Large intestine (tissue), 3 donors: ENCODE measurements around the gene MCOLN2. TPM values are rescaled to one million over a fixed set of nuclear protein-coding genes. Genes with fewer than 3 reads are reported as not detected.

ENCODE experiments used
- DNase-seq, 2 donors: peaks; one replicate each; pipeline versions ENCODE4 v3.0.0 to v3.0.0-alpha.2; 2013
- H3K27ac ChIP-seq: one replicate; pipeline ENCODE4 v1.5.1; 2013; ENCODE audit warnings: low read length
- H3K27me3 ChIP-seq: 2 replicates; pipeline ENCODE4 v1.6.1; 2013; ENCODE audit warnings: low read length; ENCODE audit not compliant: control insufficient read depth, insufficient read depth
- H3K36me3 ChIP-seq: 2 replicates; pipeline ENCODE4 v1.6.1; 2013; ENCODE audit warnings: low read length; ENCODE audit not compliant: control insufficient read depth, insufficient read depth
- H3K4me1 ChIP-seq: one replicate; pipeline ENCODE4 v1.6.1; 2013; ENCODE audit warnings: low read length; ENCODE audit not compliant: control insufficient read depth, insufficient read depth
- H3K4me3 ChIP-seq: one replicate; pipeline ENCODE4 v1.5.1; 2013; ENCODE audit warnings: low read length
- H3K9me3 ChIP-seq: one replicate; pipeline ENCODE4 v1.6.1; 2013; ENCODE audit warnings: mild to moderate bottlenecking, low read depth, low read length, moderate library complexity; ENCODE audit not compliant: control insufficient read depth
- WGBS: methylation state at CpG from one replicate; pipeline ENCODE4 v1.1.5; 2013; ENCODE audit warnings: low lambda C conversion rate; ENCODE audit not compliant: insufficient coverage; 5-methylcytosine and 5-hydroxymethylcytosine counted together
- polyA plus RNA-seq: library from polyadenylated mRNA; unstranded; fragments of 120-200 nt; gene quantifications from one replicate; pipeline ENCODE4 v1.2.1, GENCODE V29; 2013

Gene MCOLN2
- polyA plus RNA-seq, 1 donor, result 3.2 TPM

GRCh38 chr1:84944767-84945486 is 52.0 kb downstream of the MCOLN2 start:
- Histone ChIP-seq H3K36me3 (no peaks in the 10 kb centered on the region), H3K27me3 (peaks cover 2% of the 10 kb centered on the region), H3K4me1 (no peaks in the 10 kb centered on the region), H3K9me3 (no peaks in the 10 kb centered on the region), H3K27ac (peak overlapping the region; percentile 83), H3K4me3 (peak overlapping the region; percentile 31)
- no CpG with 5 or more reads among the region's 6 CpGs for WGBS
- DNase-seq, result peak; percentile 91 to 95

- no peak overlapping the region for H3K27ac ChIP-seq
- no peak overlapping the region for H3K4me3 ChIP-seq
- no peaks in the 10 kb centered on the region for H3K4me1 ChIP-seq
- no peaks in the 10 kb centered on the region for H3K9me3 ChIP-seq
- no peaks in the 10 kb centered on the region for H3K36me3 ChIP-seq
- WGBS, result no CpG with 5 or more reads among the region's 1 CpG
- DNase-seq, result no peak
- H3K27me3 ChIP-seq, result peaks cover 2% of the 10 kb centered on the region
Observed at GRCh38 chr1:84941843-84942242, 55.1 kb downstream of the MCOLN2 start.

GRCh38 chr1:84940481-84940880 is 56.4 kb downstream of the MCOLN2 start:
- Histone ChIP-seq H3K27ac (no peak overlapping the region), H3K4me3 (no peak overlapping the region), H3K9me3 (no peaks in the 10 kb centered on the region), H3K4me1 (no peaks in the 10 kb centered on the region), H3K36me3 (no peaks in the 10 kb centered on the region), H3K27me3 (peaks cover 2% of the 10 kb centered on the region)
- WGBS, result 87% methylated on average over 3 of the region's 4 CpGs
- no peak for DNase-seq

- H3K27me3 ChIP-seq, result peaks cover 2% of the 10 kb centered on the region
- no peak overlapping the region for H3K4me3 ChIP-seq
- no CpG with 5 or more reads among the region's 11 CpGs for WGBS
Observed at GRCh38 chr1:84939761-84940160, 57.2 kb downstream of the MCOLN2 start.

GRCh38 chr1:84939151-84939550 is 57.8 kb downstream of the MCOLN2 start:
- Histone ChIP-seq H3K4me3 (no peak overlapping the region), H3K4me1 (no peaks in the 10 kb centered on the region), H3K27ac (no peak overlapping the region), H3K9me3 (no peaks in the 10 kb centered on the region), H3K36me3 (no peaks in the 10 kb centered on the region), H3K27me3 (peaks cover 2% of the 10 kb centered on the region)
- no peak for DNase-seq
- no CpG with 5 or more reads among the region's 8 CpGs for WGBS

More at GRCh38 chr1:84939761-84940160, 57.2 kb downstream of the MCOLN2 start:
- Histone ChIP-seq H3K4me1 (no peaks in the 10 kb centered on the region), H3K27ac (no peak overlapping the region), H3K9me3 (no peaks in the 10 kb centered on the region), H3K36me3 (no peaks in the 10 kb centered on the region)
- no peak for DNase-seq

GRCh38 chr1:84936116-84936810 is 60.6 kb downstream of the MCOLN2 start:
- H3K4me3 ChIP-seq, result no peak overlapping the region
- H3K36me3 ChIP-seq, result no peaks in the 10 kb centered on the region
- DNase-seq, result peak; percentile 50 to 56
- no peaks in the 10 kb centered on the region for H3K27me3 ChIP-seq
- no peaks in the 10 kb centered on the region for H3K9me3 ChIP-seq
- H3K27ac ChIP-seq, result no peak overlapping the region
- H3K4me1 ChIP-seq, result peaks cover 5% of the 10 kb centered on the region
- no CpG with 5 or more reads among the region's 5 CpGs for WGBS

- Histone ChIP-seq H3K9me3 (no peaks in the 10 kb centered on the region), H3K27me3 (no peaks in the 10 kb centered on the region), H3K4me1 (peaks cover 5% of the 10 kb centered on the region), H3K36me3 (no peaks in the 10 kb centered on the region), H3K4me3 (no peak overlapping the region), H3K27ac (peak overlapping the region; percentile 69)
- DNase-seq, result peak; percentile 58 to 83
- WGBS, result 100% methylated on average over 2 of the region's 7 CpGs
Observed at GRCh38 chr1:84933011-84933611, 63.8 kb downstream of the MCOLN2 start.

- no peak for DNase-seq
- WGBS, result no CpG with 5 or more reads among the region's 2 CpGs
- H3K36me3 ChIP-seq, result no peaks in the 10 kb centered on the region
- no peaks in the 10 kb centered on the region for H3K9me3 ChIP-seq
- H3K4me1 ChIP-seq, result peaks cover 5% of the 10 kb centered on the region
- H3K27me3 ChIP-seq, result no peaks in the 10 kb centered on the region
- no peak overlapping the region for H3K27ac ChIP-seq
- no peak overlapping the region for H3K4me3 ChIP-seq
Observed at GRCh38 chr1:84930831-84931230, 66.1 kb downstream of the MCOLN2 start.

GRCh38 chr1:84930329-84930728 is 66.6 kb downstream of the MCOLN2 start:
- WGBS, result no CpG with 5 or more reads among the region's 4 CpGs
- no peaks in the 10 kb centered on the region for H3K9me3 ChIP-seq
- no peak for DNase-seq
- H3K4me1 ChIP-seq, result peaks cover 5% of the 10 kb centered on the region
- H3K36me3 ChIP-seq, result no peaks in the 10 kb centered on the region
- no peak overlapping the region for H3K27ac ChIP-seq
- H3K4me3 ChIP-seq, result no peak overlapping the region
- H3K27me3 ChIP-seq, result no peaks in the 10 kb centered on the region

GRCh38 chr1:84929581-84929980 is 67.3 kb downstream of the MCOLN2 start:
- Histone ChIP-seq H3K27ac (no peak overlapping the region), H3K36me3 (no peaks in the 10 kb centered on the region), H3K4me1 (peaks cover 5% of the 10 kb centered on the region), H3K4me3 (no peak overlapping the region), H3K27me3 (no peaks in the 10 kb centered on the region), H3K9me3 (no peaks in the 10 kb centered on the region)
- WGBS, result no CpG with 5 or more reads among the region's 1 CpG
- no peak for DNase-seq
